Prostate gland (tissue), 2 donors: ENCODE measurements around the gene CFAP92. TPM values are rescaled to one million over a fixed set of nuclear protein-coding genes. Genes with fewer than 3 reads are reported as not detected.

Experiments
- DNase-seq: peaks from one replicate; pipeline ENCODE4 v3.0.0-alpha.2; 2019; ENCODE audit warnings: low spot score
- H3K27ac ChIP-seq, 2 donors: fragments of 200-600 bp; sonication (generic); 2 replicates each; pipeline ENCODE4 v1.5.1; 2017 to 2019
- H3K27me3 ChIP-seq: fragments of 200-600 bp; sonication (generic); replicated peaks from 2 replicates; pipeline ENCODE4 v1.5.1; 2019; ENCODE audit not compliant: insufficient read depth
- H3K36me3 ChIP-seq, 2 donors: fragments of 200-600 bp; sonication (generic); 1 replicate in 1 of 2; 2 replicates in 1 of 2; pipeline versions ENCODE4 v1.5.1 to v1.8.1; 2017 to 2019
- H3K4me1 ChIP-seq: fragments of 200-600 bp; sonication (generic); replicated peaks from 2 replicates; pipeline ENCODE4 v1.5.1; 2019
- H3K4me3 ChIP-seq, 2 donors: fragments of 200-600 bp; sonication (generic); 2 replicates each; pipeline ENCODE4 v1.5.1; 2017 to 2019
- H3K9me3 ChIP-seq: fragments of 200-600 bp; sonication (generic); 2 replicates; pipeline ENCODE4 v1.5.1; 2017
- CTCF ChIP-seq, 4 experiments: fragments of 200-600 bp in 2 of 4; fragments of 450-650 bp in 2 of 4; sonication (generic) in 2 of 4; IDR thresholded peaks; 1 replicate in 3 of 4; 2 replicates in 1 of 4; pipeline ENCODE4 v1.5.1; 2016 to 2019; ENCODE audit warnings: antibody characterized with exemption in 4 of 4, mild to moderate bottlenecking in 2 of 4, moderate library complexity in 2 of 4
- POLR2A ChIP-seq: fragments of 450-650 bp; IDR thresholded peaks from one replicate; pipeline ENCODE4 v1.6.1; 2016; ENCODE audit warnings: antibody characterized with exemption, mild to moderate bottlenecking
- POLR2AphosphoS5 ChIP-seq: sonication (generic); formaldehyde crosslinking; IDR thresholded peaks from one replicate; pipeline ENCODE4 v1.6.1; 2017; ENCODE audit warnings: antibody characterized with exemption
- WGBS: methylation state at CpG from one replicate; pipeline ENCODE4 v1.1.5; 2018; 5-methylcytosine and 5-hydroxymethylcytosine counted together
- intact Hi-C: fragments of 100-400 bp; cut with DNase I; formaldehyde crosslinking; loops from one replicate; pipeline ENCODE4 v1.14.2; 2022
- total RNA-seq, 2 donors: library from RNA; depleted of rRNA; stranded (reverse); fragments of >200 nt; gene quantifications; one replicate each; pipeline ENCODE4 v1.1.0, GENCODE V29; 2016

Gene CFAP92
- total RNA-seq, 2 donors from 2014 or later = 1.7 to 4.3 TPM

- DNase-seq = no peak
- WGBS = 92% methylated on average over 23 of the region's 25 CpGs
- H3K4me1 ChIP-seq = no peaks in the 10 kb centered on the region
- no peak overlapping the region for H3K4me3 ChIP-seq
- no peak for TF ChIP-seq POLR2AphosphoS5
- TF ChIP-seq POLR2A = no peak
- no peak for TF ChIP-seq CTCF (IDR thresholded peaks at IDR 0.05)
- H3K9me3 ChIP-seq = no peaks in the 10 kb centered on the region
- intact Hi-C loops = no loop called here
- H3K27me3 ChIP-seq = no peaks in the 10 kb centered on the region
- H3K36me3 ChIP-seq = peaks cover 13 to 34% of the 10 kb centered on the region in 2 donors
- H3K27ac ChIP-seq = no peak overlapping the region
These were observed 87.7 kb downstream of the CFAP92 start for GRCh38 chr3:128906031-128906803.

GRCh38 chr3:128903501-128903900 lies 90.4 kb downstream of the CFAP92 start:
- WGBS = 94% methylated on average over 12 of the region's 12 CpGs
- intact Hi-C loops = no loop called here
- no peaks in the 10 kb centered on the region for H3K9me3 ChIP-seq
- H3K27ac ChIP-seq = no peak overlapping the region
- H3K27me3 ChIP-seq = no peaks in the 10 kb centered on the region
- DNase-seq = no peak
- H3K36me3 ChIP-seq = peaks cover 13 to 34% of the 10 kb centered on the region in 2 donors
- TF ChIP-seq CTCF (IDR thresholded peaks at IDR 0.05) (no peak), POLR2AphosphoS5 (no peak), POLR2A (no peak)
- H3K4me3 ChIP-seq = no peak overlapping the region
- H3K4me1 ChIP-seq = no peaks in the 10 kb centered on the region

GRCh38 chr3:128902426-128902825 lies 91.5 kb downstream of the CFAP92 start:
- TF ChIP-seq POLR2A (no peak), CTCF (IDR thresholded peaks at IDR 0.05) (no peak), POLR2AphosphoS5 (no peak)
- 81% methylated on average over 9 of the region's 9 CpGs for WGBS
- Histone ChIP-seq H3K9me3 (no peaks in the 10 kb centered on the region), H3K4me3 (no peak overlapping the region), H3K27me3 (no peaks in the 10 kb centered on the region), H3K36me3 (peaks cover 13 to 34% of the 10 kb centered on the region in 2 donors), H3K27ac (no peak overlapping the region), H3K4me1 (no peaks in the 10 kb centered on the region)
- no peak for DNase-seq
- intact Hi-C loops = no loop called here

GRCh38 chr3:128895843-128896697 lies 97.8 kb downstream of the CFAP92 start:
- H3K27ac ChIP-seq = no peak overlapping the region
- no peaks in the 10 kb centered on the region for H3K4me1 ChIP-seq
- no peaks in the 10 kb centered on the region for H3K27me3 ChIP-seq
- TF ChIP-seq POLR2AphosphoS5 (no peak), CTCF (IDR thresholded peaks at IDR 0.05) (no peak), POLR2A (no peak)
- no peaks in the 10 kb centered on the region for H3K9me3 ChIP-seq
- intact Hi-C loops = no loop called here
- peaks cover 0 to 15% of the 10 kb centered on the region in 2 donors for H3K36me3 ChIP-seq
- WGBS = 78% methylated on average over 11 of the region's 11 CpGs
- no peak for DNase-seq
- H3K4me3 ChIP-seq = no peak overlapping the region
